ENCODE measurements around the gene RTRAF.

RTRAF gene

GRCh38 chr14:52008136-52008535 is 18.8 kb downstream of the RTRAF start:
- Histone ChIP-seq H3K27ac (no peak overlapping the region), H3K9ac (no peak overlapping the region), H3K4me1 (ENCODE audit: low read depth, poor library complexity, severe bottlenecking) (no peaks in the 10 kb centered on the region), H3K36me3 (ENCODE audit: insufficient read depth) (no peaks in the 10 kb centered on the region), H3K4me2 (no peak overlapping the region), H3K79me2 (ENCODE audit: insufficient read depth, low read depth) (no peaks in the 10 kb centered on the region), H2AFZ (ENCODE audit: low read depth) (no peak overlapping the region), H4K20me1 (ENCODE audit: insufficient read depth) (no peaks in the 10 kb centered on the region), H3K27me3 (ENCODE audit: insufficient read depth, low read depth) (no peaks in the 10 kb centered on the region), H3K4me3 (IDR thresholded peaks at IDR 0.05; ENCODE audit: insufficient read depth, low read depth, low read length) (no peak overlapping the region)
- TF ChIP-seq CTCF (conservative IDR thresholded peaks at IDR 0.05; ENCODE audit: low read depth, low read length), result no peak

- no peak overlapping the region for H3K9ac ChIP-seq
- H3K27ac ChIP-seq, result no peak overlapping the region
- no peaks in the 10 kb centered on the region for H3K4me1 ChIP-seq (ENCODE audit: low read depth, poor library complexity, severe bottlenecking)
- TF ChIP-seq CTCF (conservative IDR thresholded peaks at IDR 0.05; ENCODE audit: low read depth, low read length), result no peak
- H3K27me3 ChIP-seq (ENCODE audit: insufficient read depth, low read depth), result no peaks in the 10 kb centered on the region
- H2AFZ ChIP-seq (ENCODE audit: low read depth), result no peak overlapping the region
- H4K20me1 ChIP-seq (ENCODE audit: insufficient read depth), result no peaks in the 10 kb centered on the region
- no peak overlapping the region for H3K4me3 ChIP-seq (IDR thresholded peaks at IDR 0.05; ENCODE audit: insufficient read depth, low read depth, low read length)
- H3K4me2 ChIP-seq, result no peak overlapping the region
- no peaks in the 10 kb centered on the region for H3K79me2 ChIP-seq (ENCODE audit: insufficient read depth, low read depth)
- H3K36me3 ChIP-seq (ENCODE audit: insufficient read depth), result no peaks in the 10 kb centered on the region
Measured at GRCh38 chr14:52010173-52010693, 20.9 kb downstream of the RTRAF start.

- no peak overlapping the region for H2AFZ ChIP-seq (ENCODE audit: low read depth)
- no peak for TF ChIP-seq CTCF (conservative IDR thresholded peaks at IDR 0.05; ENCODE audit: low read depth, low read length)
- H3K27me3 ChIP-seq (ENCODE audit: insufficient read depth, low read depth), result no peaks in the 10 kb centered on the region
- no peaks in the 10 kb centered on the region for H4K20me1 ChIP-seq (ENCODE audit: insufficient read depth)
- no peak overlapping the region for H3K9ac ChIP-seq
- no peak overlapping the region for H3K4me2 ChIP-seq
- no peak overlapping the region for H3K4me3 ChIP-seq (IDR thresholded peaks at IDR 0.05; ENCODE audit: insufficient read depth, low read depth, low read length)
- no peak overlapping the region for H3K27ac ChIP-seq
- H3K36me3 ChIP-seq (ENCODE audit: insufficient read depth), result no peaks in the 10 kb centered on the region
- no peaks in the 10 kb centered on the region for H3K79me2 ChIP-seq (ENCODE audit: insufficient read depth, low read depth)
- no peaks in the 10 kb centered on the region for H3K4me1 ChIP-seq (ENCODE audit: low read depth, poor library complexity, severe bottlenecking)
Measured at GRCh38 chr14:52011523-52011922, 22.2 kb downstream of the RTRAF start.

GRCh38 chr14:52012635-52013034 is 23.3 kb downstream of the RTRAF start:
- Histone ChIP-seq H3K27ac (no peak overlapping the region), H3K4me1 (ENCODE audit: low read depth, poor library complexity, severe bottlenecking) (no peaks in the 10 kb centered on the region), H3K4me3 (IDR thresholded peaks at IDR 0.05; ENCODE audit: insufficient read depth, low read depth, low read length) (no peak overlapping the region), H3K9ac (no peak overlapping the region), H2AFZ (ENCODE audit: low read depth) (no peak overlapping the region), H3K4me2 (no peak overlapping the region), H3K27me3 (ENCODE audit: insufficient read depth, low read depth) (no peaks in the 10 kb centered on the region), H4K20me1 (ENCODE audit: insufficient read depth) (no peaks in the 10 kb centered on the region), H3K79me2 (ENCODE audit: insufficient read depth, low read depth) (no peaks in the 10 kb centered on the region), H3K36me3 (ENCODE audit: insufficient read depth) (no peaks in the 10 kb centered on the region)
- TF ChIP-seq CTCF (conservative IDR thresholded peaks at IDR 0.05; ENCODE audit: low read depth, low read length), result no peak

Measured in KMS-11 (cell line).